GM11168 (cell line): ENCODE measurements around the gene ATXN7.

Experiments
- in situ Hi-C: fragments of 300-500 bp; cut with MboI; formaldehyde crosslinking; loops from one replicate; pipeline ENCODE4 v1.12.0; 2022; ENCODE audit warnings: low sequenced_read_pairs; ENCODE audit not compliant: unreplicated experiment

ATXN7 gene

DNA sequence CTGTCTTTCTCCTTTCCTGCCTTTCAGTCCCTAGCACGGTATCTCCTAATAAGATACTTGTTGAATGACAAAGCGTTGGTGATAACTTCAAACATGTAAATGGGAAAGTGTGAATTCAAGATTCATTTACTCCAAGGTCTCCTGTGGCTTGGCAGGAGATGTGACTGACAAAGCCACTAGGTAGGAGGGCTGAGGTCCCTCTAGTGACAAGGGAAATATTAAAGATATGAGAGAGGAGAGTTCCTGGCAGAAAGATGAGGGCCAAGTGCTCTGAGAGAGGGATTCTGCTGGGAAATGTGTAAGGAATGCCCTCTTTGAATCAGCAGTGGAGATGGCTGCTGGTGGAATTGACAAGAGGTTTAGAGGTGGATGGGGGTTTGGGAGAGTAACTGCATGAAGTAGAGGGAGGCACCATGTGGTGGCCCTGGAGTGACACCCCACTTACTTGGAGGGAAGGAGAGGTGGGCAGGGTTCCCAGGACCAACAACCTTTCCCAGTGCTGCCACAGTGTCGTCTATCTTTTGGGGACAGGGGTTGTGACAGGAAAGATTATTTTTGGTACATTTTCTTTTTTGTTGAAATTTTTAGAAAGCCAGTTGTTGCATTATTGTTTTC is 91.5 kb downstream of the ATXN7 start:
- in situ Hi-C loops = no loop called here

DNA sequence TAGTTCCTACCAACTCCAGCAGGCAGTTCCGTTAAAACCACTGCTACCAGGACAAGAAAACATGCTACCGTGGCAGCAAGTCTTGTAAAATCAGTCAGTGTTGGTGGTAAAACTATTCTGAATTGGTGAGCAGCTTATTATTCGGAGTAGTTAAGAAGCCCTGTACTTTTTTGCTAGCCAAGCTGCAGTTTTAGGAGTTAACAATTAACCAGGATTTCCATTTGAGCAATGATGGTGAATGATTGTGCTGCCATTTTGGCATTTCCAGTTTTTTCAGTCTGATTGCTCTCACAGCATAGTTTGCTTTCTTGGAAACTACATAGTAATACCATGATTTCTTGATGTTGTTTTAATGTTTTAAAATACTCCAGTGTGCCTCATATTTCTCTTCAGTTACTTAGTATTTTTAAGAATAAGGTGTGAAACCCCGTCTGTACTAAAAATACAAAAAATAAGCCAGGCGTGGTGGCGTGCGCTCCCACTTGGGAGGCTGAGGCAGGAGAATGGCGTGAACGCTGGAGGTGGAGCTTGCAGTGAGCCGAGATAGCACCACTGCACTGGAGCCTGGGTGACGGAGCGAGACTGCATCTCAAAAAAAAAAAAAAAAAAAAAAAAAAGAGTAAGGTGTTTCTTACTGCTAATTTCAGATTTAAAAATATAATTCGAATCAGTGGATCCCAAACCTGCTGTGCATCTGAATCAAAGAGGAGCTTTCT is 92.3 kb downstream of the ATXN7 start:
- in situ Hi-C loops = no loop called here

DNA sequence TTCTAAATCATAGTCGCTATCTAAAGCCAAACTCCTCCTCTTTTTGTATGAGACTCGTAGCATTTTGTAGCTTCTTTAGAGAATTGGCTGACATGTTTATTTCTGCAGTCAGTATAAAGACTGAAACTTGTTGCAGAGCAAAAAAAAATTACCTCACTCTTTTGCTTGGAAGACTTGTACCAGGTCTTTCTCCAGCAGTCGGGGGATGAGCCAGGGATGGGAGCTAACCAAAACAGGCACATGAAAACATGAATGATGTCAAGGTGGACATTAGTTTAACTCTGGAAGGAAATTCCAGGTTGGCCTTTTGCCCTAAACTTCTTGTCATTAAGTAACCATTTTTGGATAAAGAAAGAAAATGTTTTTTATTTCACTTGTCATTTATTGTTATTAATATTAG is 95.5 kb downstream of the ATXN7 start:
- in situ Hi-C loops = no loop called here

DNA sequence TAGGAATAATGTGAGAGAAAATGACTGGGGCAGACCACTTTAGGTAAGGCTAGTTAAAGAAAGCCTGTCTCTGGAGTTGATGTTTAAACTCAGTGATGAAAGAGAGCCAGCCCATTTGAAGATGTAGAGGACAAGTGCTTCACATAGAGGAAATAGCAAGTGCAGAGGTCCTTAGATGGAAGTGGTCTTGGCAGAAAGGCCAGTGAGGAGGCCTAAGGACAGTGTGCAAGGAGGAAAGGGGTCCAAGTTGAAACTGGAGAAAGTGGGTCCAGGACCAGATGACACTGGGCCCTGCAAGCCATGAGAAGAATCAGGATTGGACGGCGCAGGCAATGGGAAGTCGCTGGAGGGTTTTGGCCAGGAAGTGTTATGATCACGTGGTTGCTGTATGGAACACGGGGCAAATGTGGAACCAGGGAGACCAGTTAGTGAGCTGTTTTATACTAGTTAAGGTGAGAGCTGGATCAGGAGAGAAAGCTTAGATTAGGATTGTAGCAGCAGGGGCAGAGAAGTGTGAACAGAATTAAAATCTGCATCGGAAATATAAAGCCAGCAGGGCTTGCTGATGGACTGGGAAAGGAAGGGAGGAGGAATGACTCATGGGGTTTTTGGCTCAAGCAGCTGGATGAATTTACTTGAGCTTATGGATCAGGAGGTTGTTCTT is 96.5 kb downstream of the ATXN7 start:
- in situ Hi-C loops = no loop called here

DNA sequence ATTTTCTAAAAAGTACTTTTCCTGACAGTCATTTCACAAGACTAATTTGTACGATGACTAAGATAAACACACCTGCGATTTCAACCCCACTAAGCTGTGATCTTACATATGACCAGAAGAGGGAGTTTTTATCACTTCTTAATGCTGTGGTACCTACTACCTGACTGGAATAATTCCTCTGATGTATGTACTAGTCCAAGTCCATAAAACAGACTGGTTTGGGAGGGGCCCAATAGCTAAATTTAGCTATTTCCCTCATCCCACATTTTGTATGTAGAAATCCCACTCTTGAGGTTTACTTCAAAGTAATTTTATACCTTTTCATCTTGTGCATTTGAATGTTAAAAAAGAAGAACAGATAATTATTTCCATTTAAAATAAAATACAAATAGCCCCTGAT is 98.2 kb downstream of the ATXN7 start:
- in situ Hi-C loops = no loop called here

DNA sequence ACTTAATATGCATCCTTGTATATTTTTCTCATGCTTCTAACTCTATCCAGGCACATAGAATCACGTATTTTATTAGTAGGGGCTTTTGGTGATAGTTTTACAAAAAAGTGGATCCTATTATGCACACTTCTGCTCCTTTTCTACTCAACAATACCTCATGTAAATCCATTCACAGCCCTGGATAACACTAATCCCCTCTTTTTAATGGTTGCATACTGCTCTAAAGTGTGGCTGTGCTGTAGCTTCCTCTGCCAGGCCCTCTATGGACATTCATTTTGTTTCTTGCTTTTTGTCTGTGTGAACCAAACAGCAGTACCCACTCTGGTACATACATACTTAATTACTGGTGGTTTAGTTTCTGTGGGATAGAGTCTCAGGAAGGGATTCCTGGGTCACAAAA is 99.8 kb downstream of the ATXN7 start:
- in situ Hi-C loops = no loop called here

- in situ Hi-C loops = no loop called here
Measured at GRCh38 chr3:63964681-63965485, 101.2 kb downstream of the ATXN7 start.

GRCh38 chr3:63966007-63966406 is 102.3 kb downstream of the ATXN7 start:
- in situ Hi-C loops = no loop called here

DNA sequence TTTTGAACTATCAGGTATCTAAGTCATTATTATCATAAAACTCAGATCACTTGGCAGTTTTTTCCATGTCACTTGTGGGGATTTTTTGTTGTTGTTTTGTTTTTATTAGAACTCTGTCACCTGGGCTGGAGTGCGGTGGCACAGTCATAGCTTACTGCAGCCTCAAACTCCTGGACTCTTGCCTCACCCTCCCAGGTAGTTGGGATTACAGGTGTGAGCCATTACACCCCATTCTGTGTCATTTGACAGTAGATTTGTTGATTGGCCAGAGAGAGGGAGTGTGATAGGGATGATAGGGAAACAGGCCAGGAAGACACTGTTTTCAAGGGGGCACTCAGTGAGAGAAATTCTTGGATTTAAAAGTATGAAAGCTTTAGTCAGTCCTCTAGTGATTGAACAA is 103.2 kb downstream of the ATXN7 start:
- in situ Hi-C loops = no loop called here

DNA sequence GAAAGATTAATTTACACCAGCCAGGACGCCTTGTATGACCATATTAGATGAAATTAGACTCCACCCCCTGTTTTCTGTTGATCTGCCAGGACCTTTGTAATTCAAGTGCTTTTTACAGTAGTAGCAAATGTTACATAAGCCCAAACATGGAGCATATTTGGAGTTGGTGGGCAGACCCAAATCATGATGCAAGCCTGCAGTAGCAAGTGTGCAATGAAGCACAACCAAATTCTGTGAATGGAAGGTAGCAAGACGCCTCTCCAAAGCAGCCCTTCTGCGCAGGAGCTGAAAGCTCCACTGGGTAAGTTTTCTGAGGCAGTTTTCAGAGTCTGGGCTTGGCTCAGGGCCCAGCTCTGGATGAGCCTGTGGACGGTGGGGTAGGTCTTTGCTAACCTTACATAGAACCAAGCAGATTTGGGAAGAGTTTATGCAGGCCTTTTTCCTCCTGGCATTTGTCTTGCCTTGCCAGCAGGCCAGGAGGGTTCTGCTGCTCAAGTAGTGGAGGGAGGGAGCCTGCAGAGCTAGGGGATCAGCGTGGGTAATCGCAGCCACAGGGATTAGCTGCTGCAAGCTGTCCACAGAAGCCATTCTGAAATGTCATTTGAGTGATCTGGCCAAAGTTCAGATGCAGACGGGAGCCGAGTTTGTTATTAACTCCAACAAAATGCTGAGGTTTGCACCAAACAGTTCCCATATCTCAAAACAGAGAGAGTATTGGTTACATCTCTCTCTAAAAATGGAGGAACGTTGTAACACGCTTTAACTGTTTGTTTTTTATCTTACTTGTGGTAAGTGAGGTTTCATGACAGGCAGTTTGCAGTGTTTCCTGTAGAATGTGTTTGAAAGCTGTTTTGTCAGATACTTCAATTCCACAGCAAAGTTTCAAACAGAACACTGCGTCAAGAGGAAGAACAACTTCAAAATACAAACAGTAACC is 104.3 kb downstream of the ATXN7 start:
- in situ Hi-C loops = no loop called here

DNA sequence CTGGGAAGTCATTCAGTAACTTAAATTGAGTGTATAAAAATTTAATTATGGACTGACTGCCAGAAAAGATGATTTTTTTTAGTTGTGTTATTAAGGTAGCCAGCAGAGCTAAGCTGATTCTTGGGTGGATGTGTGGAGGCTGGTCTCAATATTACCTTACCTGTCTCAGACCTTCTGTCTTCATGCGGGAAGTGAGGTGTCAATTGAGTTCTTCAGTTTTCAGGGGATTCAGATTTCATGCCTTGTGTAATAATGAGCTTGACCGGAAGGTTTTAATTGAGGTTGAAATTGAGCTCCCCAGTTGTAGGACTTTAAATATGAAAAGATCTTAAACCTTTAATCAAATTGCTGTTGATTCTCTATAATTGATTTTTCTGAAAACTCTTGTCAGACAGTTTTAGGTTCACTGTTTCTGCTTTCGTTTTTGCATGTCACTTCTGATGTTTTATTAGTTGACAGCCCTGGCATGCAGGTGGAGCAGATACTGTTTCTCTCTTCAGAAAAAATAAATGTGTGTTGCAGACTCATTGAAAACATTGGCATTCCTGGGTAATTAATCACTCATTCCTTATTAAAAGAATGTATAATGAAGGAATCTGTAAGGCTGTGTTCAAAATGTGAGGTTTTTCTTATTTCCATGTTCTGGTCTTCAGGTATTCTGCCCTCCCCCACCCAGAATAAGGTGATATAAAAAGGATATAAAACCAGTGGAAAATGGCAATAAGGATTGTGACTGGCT is 105.1 kb downstream of the ATXN7 start:
- in situ Hi-C loops = no loop called here

GRCh38 chr3:63969876-63970275 is 106.2 kb downstream of the ATXN7 start:
- in situ Hi-C loops = no loop called here

DNA sequence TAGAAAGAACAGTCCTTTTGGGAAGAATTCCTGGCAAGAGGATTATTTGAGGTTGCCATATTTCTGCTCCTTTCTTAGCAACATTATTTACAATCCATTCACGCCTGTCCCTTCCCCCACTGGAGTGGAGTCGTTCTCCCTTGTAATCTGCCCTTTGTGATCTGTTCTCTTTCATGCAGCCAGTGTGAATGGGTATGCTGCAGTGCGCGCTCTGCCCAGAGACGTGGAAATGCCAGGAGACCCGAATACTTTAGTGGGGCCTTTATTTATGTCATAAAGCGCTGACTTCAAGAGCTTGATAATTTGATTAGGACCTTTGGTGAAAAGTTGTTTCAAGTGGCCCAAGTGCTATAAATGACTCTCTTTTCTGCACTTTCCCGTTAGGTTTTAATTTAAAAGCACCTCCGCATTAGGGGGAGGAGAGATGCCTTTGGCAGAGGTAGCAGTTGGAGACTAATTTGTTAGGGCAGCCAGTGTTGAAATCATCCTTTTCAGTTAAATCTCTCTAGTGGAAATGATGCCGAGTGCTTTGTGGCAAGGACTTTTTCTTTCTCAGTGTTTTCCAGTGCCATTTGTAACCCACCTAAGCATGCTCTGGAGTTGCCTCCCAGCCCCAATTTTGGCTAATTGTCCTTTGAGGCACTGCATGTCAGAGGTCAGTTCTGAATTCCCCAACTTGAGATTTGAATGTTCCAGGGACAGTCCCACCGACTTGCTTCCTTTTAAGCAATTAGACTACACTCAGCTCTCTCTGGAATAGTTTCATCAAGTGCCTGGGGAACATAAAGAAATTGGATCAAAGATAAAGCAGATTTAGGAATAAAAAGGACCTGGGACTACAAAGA is 107.2 kb downstream of the ATXN7 start:
- in situ Hi-C loops = no loop called here

DNA sequence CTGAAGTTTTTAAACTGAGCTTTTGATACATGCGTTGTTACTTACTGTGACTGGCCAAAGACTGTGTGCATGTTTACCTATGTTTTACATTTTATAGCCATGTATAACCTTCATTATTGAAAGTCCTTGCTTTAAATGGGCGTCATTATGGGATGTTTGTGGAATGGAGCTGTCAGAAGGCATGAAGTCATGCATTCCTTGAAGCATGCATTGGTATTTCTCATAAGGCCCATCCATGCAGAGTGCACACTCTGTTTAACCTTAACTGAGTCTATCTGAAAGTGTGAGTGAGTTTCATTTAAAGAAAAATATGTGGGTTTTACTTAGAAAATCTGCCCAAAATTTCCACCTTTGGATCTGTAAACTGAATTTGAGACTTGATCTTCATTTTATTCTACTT is 108.5 kb downstream of the ATXN7 start:
- in situ Hi-C loops = no loop called here

DNA sequence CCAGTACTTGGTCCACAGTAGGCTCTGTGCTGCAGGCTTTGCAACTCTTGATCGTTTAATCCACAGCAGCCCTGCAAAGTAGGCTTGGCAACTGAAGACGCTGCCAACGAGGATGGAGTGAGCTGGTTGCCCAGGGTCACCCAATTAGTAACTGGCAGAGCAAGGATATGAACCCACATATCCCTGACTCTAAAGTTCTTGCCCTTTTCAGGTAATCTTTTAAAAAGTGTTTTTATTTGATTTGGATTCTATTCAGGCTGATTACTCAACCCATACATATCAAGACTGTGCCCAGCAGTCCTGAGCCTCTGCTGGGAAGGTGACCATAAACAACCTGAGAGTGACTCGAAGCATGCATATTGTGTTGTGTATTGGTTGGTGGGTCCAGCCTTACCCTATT is 109.3 kb downstream of the ATXN7 start:
- in situ Hi-C loops = no loop called here

GRCh38 chr3:63973406-63973805 is 109.7 kb downstream of the ATXN7 start:
- in situ Hi-C loops = no loop called here

DNA sequence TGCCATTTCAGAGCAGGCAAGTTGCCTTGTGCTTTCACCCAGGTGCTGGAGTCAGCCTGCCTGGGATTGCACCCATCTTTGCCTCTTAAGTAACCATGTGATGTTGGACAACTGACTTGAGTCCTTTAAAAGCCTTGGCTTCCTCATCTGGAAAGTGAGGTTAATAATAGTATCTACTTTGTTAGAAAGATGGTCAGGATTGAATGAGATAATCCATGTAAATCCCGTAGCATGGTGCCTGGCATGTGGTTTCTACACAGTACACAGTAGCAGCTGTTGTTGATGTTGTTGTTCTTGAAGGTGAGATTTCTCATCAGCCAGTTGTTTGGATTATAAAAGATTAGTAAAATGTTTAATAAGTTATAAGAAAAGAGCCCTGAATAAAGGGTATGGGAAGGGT is 110.8 kb downstream of the ATXN7 start:
- in situ Hi-C loops = no loop called here

- in situ Hi-C loops = no loop called here
Measured at GRCh38 chr3:63975723-63976122, 112.1 kb downstream of the ATXN7 start.
